ENCODE measurements around the gene HJURP.
"Not testable (repeated sequence)": the region's sequence is repeated elsewhere in the genome, so short reads cannot be mapped to it uniquely, and the experiment has no call there.

HJURP gene

GRCh38 chr2:233854241-233854981 is at the start of gene HJURP:
HJURP (minus strand) TSS chr2:233854535; CDS start chr2:233854500, 35 bp downstream.
- Mint-ChIP-seq H3K36me3 (ENCODE audit: low read depth) (peaks cover 18% of the 10 kb centered on the region), H3K4me1 (peaks cover 40% of the 10 kb centered on the region), H3K9me3 (no peaks in the 10 kb centered on the region), H3K4me3 (peak within 1 kb of the TSS; percentile 98), H3K27ac (peak within 1 kb of the TSS; percentile 96), H3K27me3 (ENCODE audit: low read depth, poor library complexity) (peaks cover 3% of the 10 kb centered on the region)
- TF ChIP-seq, protein P1, sequence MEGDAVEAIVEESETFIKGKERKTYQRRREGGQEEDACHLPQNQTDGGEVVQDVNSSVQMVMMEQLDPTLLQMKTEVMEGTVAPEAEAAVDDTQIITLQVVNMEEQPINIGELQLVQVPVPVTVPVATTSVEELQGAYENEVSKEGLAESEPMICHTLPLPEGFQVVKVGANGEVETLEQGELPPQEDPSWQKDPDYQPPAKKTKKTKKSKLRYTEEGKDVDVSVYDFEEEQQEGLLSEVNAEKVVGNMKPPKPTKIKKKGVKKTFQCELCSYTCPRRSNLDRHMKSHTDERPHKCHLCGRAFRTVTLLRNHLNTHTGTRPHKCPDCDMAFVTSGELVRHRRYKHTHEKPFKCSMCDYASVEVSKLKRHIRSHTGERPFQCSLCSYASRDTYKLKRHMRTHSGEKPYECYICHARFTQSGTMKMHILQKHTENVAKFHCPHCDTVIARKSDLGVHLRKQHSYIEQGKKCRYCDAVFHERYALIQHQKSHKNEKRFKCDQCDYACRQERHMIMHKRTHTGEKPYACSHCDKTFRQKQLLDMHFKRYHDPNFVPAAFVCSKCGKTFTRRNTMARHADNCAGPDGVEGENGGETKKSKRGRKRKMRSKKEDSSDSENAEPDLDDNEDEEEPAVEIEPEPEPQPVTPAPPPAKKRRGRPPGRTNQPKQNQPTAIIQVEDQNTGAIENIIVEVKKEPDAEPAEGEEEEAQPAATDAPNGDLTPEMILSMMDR (IDR thresholded peaks at IDR 0.05) = no peak
- peak; percentile 92 for DNase-seq

DNA sequence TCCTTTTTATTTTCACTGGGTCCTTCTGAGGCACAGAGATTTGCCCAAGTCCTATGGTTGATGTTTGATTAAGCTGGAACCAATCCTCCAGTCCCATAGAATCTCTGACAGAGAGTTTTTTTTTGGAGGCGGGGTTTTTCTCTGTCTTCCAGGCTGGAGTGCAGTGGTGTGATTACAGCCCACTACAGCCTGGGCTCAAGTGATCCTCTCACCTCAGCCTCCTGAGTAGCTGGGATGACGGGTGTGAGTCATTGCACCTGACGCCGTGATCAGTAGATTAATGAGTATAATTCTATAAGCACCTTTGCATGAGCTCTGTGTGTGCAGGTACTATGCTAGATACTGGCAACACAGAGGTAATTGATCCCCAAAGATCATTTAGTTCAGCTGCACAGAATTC is 47.5 kb upstream of the HJURP start:
- H3K4me3 Mint-ChIP-seq = no peak overlapping the region
- H3K36me3 Mint-ChIP-seq (ENCODE audit: low read depth) = no peaks in the 10 kb centered on the region
- no peak for DNase-seq
- peaks cover 44% of the 10 kb centered on the region for H3K27me3 Mint-ChIP-seq (ENCODE audit: low read depth, poor library complexity)
- peaks cover 4% of the 10 kb centered on the region for H3K9me3 Mint-ChIP-seq
- no peak overlapping the region for H3K27ac Mint-ChIP-seq
- TF ChIP-seq, protein P1 (IDR thresholded peaks at IDR 0.05) = no peak
- H3K4me1 Mint-ChIP-seq = no peaks in the 10 kb centered on the region

DNA sequence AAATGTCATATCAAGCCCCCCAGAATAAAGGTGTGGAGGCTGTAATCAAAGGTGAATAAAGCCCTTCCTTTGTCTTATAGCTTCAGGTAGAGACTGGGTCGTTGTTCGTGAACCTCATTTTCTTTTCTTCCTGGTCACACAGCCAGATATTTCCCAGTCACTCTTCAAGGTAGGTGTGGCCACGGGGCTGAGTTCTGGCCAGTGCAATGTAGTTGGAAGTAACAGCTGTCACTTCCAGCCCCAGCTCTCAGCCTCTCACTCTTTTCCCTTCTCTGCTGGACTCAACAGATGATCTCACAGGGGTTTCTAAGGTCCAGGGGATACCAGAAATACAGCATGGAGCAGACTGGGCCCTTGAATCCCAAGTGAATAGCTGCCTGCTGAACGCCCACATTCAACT is 47.0 kb upstream of the HJURP start:
- Mint-ChIP-seq H3K4me3 (no peak overlapping the region), H3K27ac (no peak overlapping the region), H3K27me3 (ENCODE audit: low read depth, poor library complexity) (peaks cover 49% of the 10 kb centered on the region), H3K4me1 (no peaks in the 10 kb centered on the region), H3K36me3 (ENCODE audit: low read depth) (no peaks in the 10 kb centered on the region), H3K9me3 (peaks cover 4% of the 10 kb centered on the region)
- TF ChIP-seq, protein P1 (IDR thresholded peaks at IDR 0.05) = no peak
- no peak for DNase-seq

- not testable (repeated sequence) for H3K36me3 Mint-ChIP-seq (ENCODE audit: low read depth); H3K4me1 Mint-ChIP-seq; H3K27ac Mint-ChIP-seq; H3K4me3 Mint-ChIP-seq; DNase-seq; H3K9me3 Mint-ChIP-seq
- H3K27me3 Mint-ChIP-seq (ENCODE audit: low read depth, poor library complexity) = peaks cover 20% of the 10 kb centered on the region
Observed at GRCh38 chr2:233896253-233896652, 41.9 kb upstream of the HJURP start.

DNA sequence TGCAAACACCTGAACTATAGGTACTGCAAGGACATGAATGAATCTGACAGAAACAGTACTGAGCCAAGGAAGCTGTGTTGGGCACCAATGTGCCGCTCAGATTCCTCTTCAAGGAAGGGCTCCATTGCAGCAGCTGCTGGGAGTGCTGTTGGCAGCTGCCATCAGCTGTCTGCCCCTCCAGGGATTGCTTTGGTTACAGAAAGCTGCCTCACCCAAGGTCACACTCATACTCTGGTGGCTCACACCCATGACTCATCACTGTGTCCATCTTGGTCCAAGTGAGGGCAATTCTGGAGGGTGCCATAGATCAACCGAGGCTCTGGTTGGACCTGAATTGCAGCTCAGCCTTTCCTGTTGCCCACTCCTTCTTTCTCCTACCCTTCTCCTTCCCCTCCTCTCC is 38.5 kb upstream of the HJURP start:
- H3K9me3 Mint-ChIP-seq = no peaks in the 10 kb centered on the region
- peaks cover 18% of the 10 kb centered on the region for H3K27me3 Mint-ChIP-seq (ENCODE audit: low read depth, poor library complexity)
- DNase-seq = no peak
- H3K36me3 Mint-ChIP-seq (ENCODE audit: low read depth) = no peaks in the 10 kb centered on the region
- H3K4me1 Mint-ChIP-seq = no peaks in the 10 kb centered on the region
- H3K4me3 Mint-ChIP-seq = no peak overlapping the region
- no peak overlapping the region for H3K27ac Mint-ChIP-seq
- TF ChIP-seq, protein P1 (IDR thresholded peaks at IDR 0.05) = no peak

DNA sequence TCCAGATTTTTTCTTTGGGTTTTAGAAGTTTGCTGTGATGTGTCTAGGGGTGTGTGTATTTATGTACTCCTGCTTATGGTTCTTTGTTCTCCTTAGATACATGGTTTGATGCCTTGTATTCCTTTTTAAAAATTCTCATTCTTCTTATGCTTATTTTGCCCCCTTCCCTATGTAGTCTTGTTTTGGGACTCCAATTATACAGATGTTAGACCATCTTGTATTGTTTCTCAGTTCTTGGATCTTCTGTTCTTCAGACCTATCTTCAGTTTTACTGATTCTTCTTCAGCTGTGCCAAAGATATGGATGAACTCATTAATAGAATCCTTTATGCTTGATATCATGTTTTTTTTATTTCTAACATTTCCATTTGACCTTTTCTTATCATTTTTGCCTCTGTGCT is 28.0 kb upstream of the HJURP start:
- H3K4me1 Mint-ChIP-seq = no peaks in the 10 kb centered on the region
- TF ChIP-seq, protein P1 (IDR thresholded peaks at IDR 0.05) = no peak
- no peak overlapping the region for H3K4me3 Mint-ChIP-seq
- H3K27me3 Mint-ChIP-seq (ENCODE audit: low read depth, poor library complexity) = peaks cover 38% of the 10 kb centered on the region
- H3K36me3 Mint-ChIP-seq (ENCODE audit: low read depth) = no peaks in the 10 kb centered on the region
- DNase-seq = no peak
- H3K27ac Mint-ChIP-seq = no peak overlapping the region
- peaks cover 48% of the 10 kb centered on the region for H3K9me3 Mint-ChIP-seq

GRCh38 chr2:233872125-233872524 is 17.8 kb upstream of the HJURP start:
- DNase-seq, H3K27ac Mint-ChIP-seq, H3K4me1 Mint-ChIP-seq, H3K4me3 Mint-ChIP-seq: not testable (repeated sequence)
- Mint-ChIP-seq H3K9me3 (peaks cover 50% of the 10 kb centered on the region), H3K27me3 (ENCODE audit: low read depth, poor library complexity) (peaks cover 64% of the 10 kb centered on the region), H3K36me3 (ENCODE audit: low read depth) (peaks cover 25% of the 10 kb centered on the region)

All from nephron progenitor cell (in vitro differentiated cells).